OCI-LY3 (cell line): ENCODE data around the gene BTBD9.

Source experiments
- H2AFZ ChIP-seq: fragments of 200-600, 300-600 bp; shearing (Covaris generic); 2 replicates; pipeline ENCODE4 v1.6.0; 2014; ENCODE audit warnings: antibody characterized with exemption, low read depth, low read length
- H3K27ac ChIP-seq: fragments of 200-600, 300-600 bp; sonication (generic); 2 replicates; pipeline ENCODE4 v1.5.1; 2014; ENCODE audit warnings: mild to moderate bottlenecking, low read length, moderate library complexity, mixed read lengths
- H3K27me3 ChIP-seq: fragments of 200-600, 300-600 bp; sonication (generic); 2 replicates; pipeline ENCODE4 v1.6.1; 2014; ENCODE audit warnings: low read depth, low read length, mixed read lengths
- H3K36me3 ChIP-seq: fragments of 200-600, 300-600 bp; sonication (generic); replicated peaks from 2 replicates; pipeline ENCODE3; 2014; ENCODE audit warnings: low read depth, low read length, mixed read lengths
- H3K4me1 ChIP-seq: fragments of 300-600, 200-600 bp; sonication (generic); 2 replicates; pipeline ENCODE4 v1.6.1; 2014; ENCODE audit warnings: low read length, mixed read lengths
- H3K4me2 ChIP-seq: fragments of 200-600, 300-600 bp; sonication (generic); 2 replicates; pipeline ENCODE4 v1.6.1; 2014; ENCODE audit warnings: low read length, mixed read lengths
- H3K4me3 ChIP-seq: fragments of 300-600, 200-600 bp; sonication (generic); 2 replicates; pipeline ENCODE4 v1.5.1; 2014; ENCODE audit warnings: antibody characterized with exemption, mild to moderate bottlenecking, low read length, moderate library complexity
- H3K79me2 ChIP-seq: fragments of 300-600, 200-600 bp; shearing (Covaris generic); 2 replicates; pipeline ENCODE4 v1.6.1; 2014; ENCODE audit warnings: mild to moderate bottlenecking, low read length, mixed read lengths
- H3K9ac ChIP-seq: fragments of 300-600, 200-600 bp; shearing (Covaris generic); 2 replicates; pipeline ENCODE4 v1.6.0; 2014; ENCODE audit warnings: mild to moderate bottlenecking, low read length, moderate library complexity
- H3K9me3 ChIP-seq: fragments of 200-600, 300-600 bp; shearing (Covaris generic); 2 replicates; pipeline ENCODE4 v1.6.1; 2014; ENCODE audit warnings: low read length, mixed read lengths; ENCODE audit not compliant: insufficient read depth
- H4K20me1 ChIP-seq: fragments of 200-600, 300-600 bp; sonication (generic); 2 replicates; pipeline ENCODE4 v1.6.1; 2016; ENCODE audit warnings: low read length, mixed read lengths; ENCODE audit not compliant: insufficient read depth
- CTCF ChIP-seq: fragments of 200-600, 300-600 bp; sonication (generic); IDR thresholded peaks from 2 replicates; pipeline ENCODE4 v1.5.1; 2014; ENCODE audit warnings: antibody characterized with exemption, low read length, low read depth
- EZH2phosphoT487 ChIP-seq: fragments of 200-600 bp; shearing (Covaris generic); IDR thresholded peaks from 2 replicates; pipeline ENCODE4 v1.6.1; 2018; ENCODE audit warnings: antibody characterized with exemption, mixed run types, low read depth

Gene BTBD9

GRCh38 chr6:38549180-38549579 is 90.5 kb downstream of the BTBD9 start:
- Histone ChIP-seq H4K20me1 (no peaks in the 10 kb centered on the region), H2AFZ (no peak overlapping the region), H3K4me1 (peaks cover 13% of the 10 kb centered on the region), H3K4me2 (no peak overlapping the region), H3K9me3 (no peaks in the 10 kb centered on the region), H3K4me3 (no peak overlapping the region), H3K9ac (no peak overlapping the region), H3K79me2 (no peaks in the 10 kb centered on the region), H3K27ac (no peak overlapping the region), H3K27me3 (no peaks in the 10 kb centered on the region), H3K36me3 (no peaks in the 10 kb centered on the region)
- no peak for TF ChIP-seq EZH2phosphoT487
- no peak for TF ChIP-seq CTCF

- no peak for TF ChIP-seq CTCF
- no peak for TF ChIP-seq EZH2phosphoT487
- Histone ChIP-seq H3K4me1 (no peaks in the 10 kb centered on the region), H3K27me3 (no peaks in the 10 kb centered on the region), H2AFZ (no peak overlapping the region), H3K36me3 (no peaks in the 10 kb centered on the region), H3K9me3 (no peaks in the 10 kb centered on the region), H4K20me1 (no peaks in the 10 kb centered on the region), H3K79me2 (no peaks in the 10 kb centered on the region), H3K4me3 (no peak overlapping the region), H3K27ac (no peak overlapping the region), H3K9ac (no peak overlapping the region), H3K4me2 (no peak overlapping the region)
These were observed 96.7 kb downstream of the BTBD9 start for GRCh38 chr6:38543022-38543421.

- Histone ChIP-seq H3K27me3 (no peaks in the 10 kb centered on the region), H3K9ac (no peak overlapping the region), H3K4me1 (no peaks in the 10 kb centered on the region), H3K27ac (no peak overlapping the region), H3K4me2 (no peak overlapping the region), H3K36me3 (no peaks in the 10 kb centered on the region), H2AFZ (no peak overlapping the region), H3K4me3 (no peak overlapping the region), H3K9me3 (no peaks in the 10 kb centered on the region), H4K20me1 (no peaks in the 10 kb centered on the region), H3K79me2 (no peaks in the 10 kb centered on the region)
- TF ChIP-seq CTCF = no peak
- TF ChIP-seq EZH2phosphoT487 = no peak
These were observed 97.7 kb downstream of the BTBD9 start for GRCh38 chr6:38542031-38542430.

DNA sequence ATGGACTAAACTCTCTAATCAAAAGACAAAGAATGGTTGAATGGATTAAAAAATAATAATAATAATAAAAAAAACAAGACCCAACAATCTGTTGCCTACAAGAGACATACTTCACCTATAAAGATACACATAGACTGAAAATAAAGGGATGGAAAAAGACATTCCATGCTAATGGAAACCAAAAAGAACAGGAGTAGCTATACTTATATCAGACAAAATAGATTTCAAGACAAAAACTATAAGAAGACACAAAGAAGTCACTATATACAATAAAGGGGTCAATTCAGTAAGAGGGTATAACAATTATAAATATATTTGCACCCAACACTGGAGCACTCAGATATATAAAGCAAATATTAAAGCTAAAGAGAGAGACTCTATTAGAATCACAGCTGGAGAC is 106.7 kb downstream of the BTBD9 start:
- no peaks in the 10 kb centered on the region for H3K36me3 ChIP-seq
- no peak for TF ChIP-seq EZH2phosphoT487
- no peak for TF ChIP-seq CTCF
- no peaks in the 10 kb centered on the region for H3K4me1 ChIP-seq

More for the DNA sequence above, 106.7 kb downstream of the BTBD9 start:
- Histone ChIP-seq H3K27me3 (no peaks in the 10 kb centered on the region), H3K27ac (no peak overlapping the region), H3K79me2 (no peaks in the 10 kb centered on the region), H3K4me2 (no peak overlapping the region), H3K9me3 (no peaks in the 10 kb centered on the region), H3K4me3 (no peak overlapping the region), H4K20me1 (no peaks in the 10 kb centered on the region), H2AFZ (no peak overlapping the region), H3K9ac (no peak overlapping the region)
